HK-2 (cell line): ENCODE measurements around the gene BMAL1.
A peak's percentile ranks its signal among the peaks of the same experiment; 100 is the strongest.

ENCODE experiments used
- DNase-seq: peaks from one replicate; pipeline ENCODE4 v3.0.0-alpha.2; 2018; ENCODE audit not compliant: unreplicated experiment

BMAL1 gene

GRCh38 chr11:13291800-13292199, 14.2 kb downstream of the BMAL1 start:
- no peak for DNase-seq

- DNase-seq: no peak
Measured at GRCh38 chr11:13292970-13293369, 15.4 kb downstream of the BMAL1 start.

GRCh38 chr11:13294178-13294577, 16.6 kb downstream of the BMAL1 start:
- DNase-seq: no peak

GRCh38 chr11:13294771-13295579, 17.4 kb downstream of the BMAL1 start:
- no peak for DNase-seq

- DNase-seq: no peak
Measured at GRCh38 chr11:13297308-13297916, 19.8 kb downstream of the BMAL1 start.

- no peak for DNase-seq
Measured at GRCh38 chr11:13297917-13298356, 20.3 kb downstream of the BMAL1 start.

- DNase-seq: no peak
Measured at GRCh38 chr11:13298765-13299164, 21.2 kb downstream of the BMAL1 start.

- DNase-seq: no peak
Measured at GRCh38 chr11:13301522-13301921, 23.9 kb downstream of the BMAL1 start.

GRCh38 chr11:13302420-13302958, 24.9 kb downstream of the BMAL1 start:
- DNase-seq: no peak

GRCh38 chr11:13303668-13304649, 26.4 kb downstream of the BMAL1 start:
- DNase-seq: no peak

- no peak for DNase-seq
Measured at GRCh38 chr11:13304655-13305335, 27.2 kb downstream of the BMAL1 start.

GRCh38 chr11:13308704-13309103, 31.1 kb downstream of the BMAL1 start:
- DNase-seq: no peak

- DNase-seq: no peak
Measured at GRCh38 chr11:13309156-13309555, 31.6 kb downstream of the BMAL1 start.

- DNase-seq: no peak
Measured at GRCh38 chr11:13310443-13310842, 32.9 kb downstream of the BMAL1 start.

- DNase-seq: no peak
Measured at GRCh38 chr11:13311570-13311969, 34.0 kb downstream of the BMAL1 start.

GRCh38 chr11:13313005-13313819, 35.6 kb downstream of the BMAL1 start:
- DNase-seq: no peak

GRCh38 chr11:13314676-13315394, 37.2 kb downstream of the BMAL1 start:
- DNase-seq: no peak

GRCh38 chr11:13315517-13316432, 38.2 kb downstream of the BMAL1 start:
- no peak for DNase-seq

- DNase-seq: peak; percentile 23
Measured at GRCh38 chr11:13316528-13316961, 39.0 kb downstream of the BMAL1 start.
